ENCODE data around the gene BMP4.
"Not testable (repeated sequence)": the region's sequence is repeated elsewhere in the genome, so short reads cannot be mapped to it uniquely, and the experiment has no call there.

BMP4 gene

DNA sequence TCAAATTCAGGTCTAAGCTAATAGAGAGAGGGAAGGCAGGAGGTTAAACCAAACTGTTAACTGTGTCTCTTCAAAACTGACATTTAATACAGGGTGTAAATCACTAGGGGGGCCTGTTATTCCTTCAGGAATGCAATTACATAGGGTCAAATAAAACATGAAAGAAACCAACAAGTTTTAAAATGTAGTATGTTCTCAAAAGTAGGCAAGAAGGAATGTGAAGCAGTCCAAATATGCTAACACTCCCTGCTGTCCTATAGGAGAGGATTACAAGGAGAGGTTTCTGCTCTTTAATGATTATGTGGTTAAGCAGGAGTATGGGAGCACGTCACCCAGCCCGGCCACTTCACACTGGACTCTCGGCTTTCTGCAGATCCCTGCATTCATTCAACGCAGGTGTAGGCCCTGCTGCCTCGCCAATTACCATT lies 42.5 kb upstream of the BMP4 start:
- DNase-seq, result no peak
- Histone ChIP-seq H3K4me2 (ENCODE audit: low read length) (no peak overlapping the region), H2BK5ac (ENCODE audit: low read length) (no peak overlapping the region), H3K56ac (ENCODE audit: low read length) (no peak overlapping the region), H3K9ac (ENCODE audit: low read length) (no peak overlapping the region), H2BK120ac (ENCODE audit: low read depth, low read length) (no peak overlapping the region), H3K23ac (ENCODE audit: low read length) (no peak overlapping the region), H3K4me1 (ENCODE audit: control insufficient read depth, low read depth, low read length) (no peaks in the 10 kb centered on the region), H2AK5ac (ENCODE audit: low read length) (no peak overlapping the region), H3K79me1 (ENCODE audit: low read length) (no peaks in the 10 kb centered on the region), H3K27ac (ENCODE audit: low read depth, low read length) (no peak overlapping the region), H3K36me3 (ENCODE audit: control insufficient read depth, insufficient read depth, low read length) (no peaks in the 10 kb centered on the region), H3K79me2 (ENCODE audit: control insufficient read depth, insufficient read depth, low read length) (no peaks in the 10 kb centered on the region), H3K18ac (ENCODE audit: low read length) (no peak overlapping the region), H3K27me3 (ENCODE audit: insufficient read depth, low read length, poor library complexity) (no peaks in the 10 kb centered on the region), H3K4ac (ENCODE audit: low read depth, low read length) (no peak overlapping the region), H3K4me3 (ENCODE audit: low read length) (no peak overlapping the region), H2BK15ac (replicated peaks; ENCODE audit: low read depth) (no peak overlapping the region), H4K5ac (ENCODE audit: low read length) (no peak overlapping the region), H4K8ac (ENCODE audit: low read depth, low read length) (no peak overlapping the region)
- no CpG with 5 or more reads among the region's 5 CpGs for WGBS (ENCODE audit: extremely low coverage, insufficient coverage, low lambda C conversion rate)

- Histone ChIP-seq H3K4me2 (ENCODE audit: low read length) (no peak overlapping the region), H4K5ac (ENCODE audit: low read length) (no peak overlapping the region), H3K23ac (ENCODE audit: low read length) (no peak overlapping the region), H3K18ac (ENCODE audit: low read length) (no peak overlapping the region), H3K27me3 (ENCODE audit: insufficient read depth, low read length, poor library complexity) (no peaks in the 10 kb centered on the region), H3K36me3 (ENCODE audit: control insufficient read depth, insufficient read depth, low read length) (no peaks in the 10 kb centered on the region), H3K9ac (ENCODE audit: low read length) (no peak overlapping the region), H3K4ac (ENCODE audit: low read depth, low read length) (no peak overlapping the region), H2BK15ac (replicated peaks; ENCODE audit: low read depth) (no peak overlapping the region), H3K79me2 (ENCODE audit: control insufficient read depth, insufficient read depth, low read length) (no peaks in the 10 kb centered on the region), H2AK5ac (ENCODE audit: low read length) (no peak overlapping the region), H3K79me1 (ENCODE audit: low read length) (no peaks in the 10 kb centered on the region), H2BK5ac (ENCODE audit: low read length) (no peak overlapping the region), H3K27ac (ENCODE audit: low read depth, low read length) (no peak overlapping the region), H2BK120ac (ENCODE audit: low read depth, low read length) (no peak overlapping the region), H4K8ac (ENCODE audit: low read depth, low read length) (no peak overlapping the region), H3K4me1 (ENCODE audit: control insufficient read depth, low read depth, low read length) (no peaks in the 10 kb centered on the region), H3K4me3 (ENCODE audit: low read length) (no peak overlapping the region), H3K56ac (ENCODE audit: low read length) (no peak overlapping the region)
- no peak for DNase-seq
- no CpG with 5 or more reads among the region's 1 CpG for WGBS (ENCODE audit: extremely low coverage, insufficient coverage, low lambda C conversion rate)
Observed at GRCh38 chr14:53996041-53996440, 39.4 kb upstream of the BMP4 start.

GRCh38 chr14:53993920-53994607 lies 37.4 kb upstream of the BMP4 start:
- no peak overlapping the region for H3K4me2 ChIP-seq (ENCODE audit: low read length)
- WGBS (ENCODE audit: extremely low coverage, insufficient coverage, low lambda C conversion rate), result no CpG with 5 or more reads among the region's 6 CpGs
- H4K5ac ChIP-seq (ENCODE audit: low read length), result no peak overlapping the region
- H3K4me3 ChIP-seq (ENCODE audit: low read length), result no peak overlapping the region
- H3K79me1 ChIP-seq (ENCODE audit: low read length), result no peaks in the 10 kb centered on the region
- no peak overlapping the region for H3K18ac ChIP-seq (ENCODE audit: low read length)
- no peak for DNase-seq
- no peak overlapping the region for H3K23ac ChIP-seq (ENCODE audit: low read length)
- H3K4ac ChIP-seq (ENCODE audit: low read depth, low read length), result no peak overlapping the region
- H2AK5ac ChIP-seq (ENCODE audit: low read length), result no peak overlapping the region
- no peaks in the 10 kb centered on the region for H3K4me1 ChIP-seq (ENCODE audit: control insufficient read depth, low read depth, low read length)
- H2BK5ac ChIP-seq (ENCODE audit: low read length), result no peak overlapping the region
- no peak overlapping the region for H2BK120ac ChIP-seq (ENCODE audit: low read depth, low read length)
- no peaks in the 10 kb centered on the region for H3K36me3 ChIP-seq (ENCODE audit: control insufficient read depth, insufficient read depth, low read length)
- no peak overlapping the region for H3K56ac ChIP-seq (ENCODE audit: low read length)
- H4K8ac ChIP-seq (ENCODE audit: low read depth, low read length), result no peak overlapping the region
- H3K27me3 ChIP-seq (ENCODE audit: insufficient read depth, low read length, poor library complexity), result no peaks in the 10 kb centered on the region
- no peaks in the 10 kb centered on the region for H3K79me2 ChIP-seq (ENCODE audit: control insufficient read depth, insufficient read depth, low read length)
- no peak overlapping the region for H2BK15ac ChIP-seq (replicated peaks; ENCODE audit: low read depth)
- no peak overlapping the region for H3K27ac ChIP-seq (ENCODE audit: low read depth, low read length)
- H3K9ac ChIP-seq (ENCODE audit: low read length), result no peak overlapping the region

- H3K4ac ChIP-seq (ENCODE audit: low read depth, low read length), result no peak overlapping the region
- H3K27ac ChIP-seq (ENCODE audit: low read depth, low read length), result no peak overlapping the region
- DNase-seq, result no peak
- no peak overlapping the region for H3K18ac ChIP-seq (ENCODE audit: low read length)
- no peaks in the 10 kb centered on the region for H3K4me1 ChIP-seq (ENCODE audit: control insufficient read depth, low read depth, low read length)
- no peaks in the 10 kb centered on the region for H3K79me1 ChIP-seq (ENCODE audit: low read length)
- no peak overlapping the region for H3K23ac ChIP-seq (ENCODE audit: low read length)
- H3K9ac ChIP-seq (ENCODE audit: low read length), result no peak overlapping the region
- no peak overlapping the region for H4K5ac ChIP-seq (ENCODE audit: low read length)
- no peak overlapping the region for H2BK5ac ChIP-seq (ENCODE audit: low read length)
- no peak overlapping the region for H4K8ac ChIP-seq (ENCODE audit: low read depth, low read length)
- H2BK120ac ChIP-seq (ENCODE audit: low read depth, low read length), result no peak overlapping the region
- no peak overlapping the region for H3K4me2 ChIP-seq (ENCODE audit: low read length)
- no peak overlapping the region for H3K56ac ChIP-seq (ENCODE audit: low read length)
- WGBS (ENCODE audit: extremely low coverage, insufficient coverage, low lambda C conversion rate), result no CpG with 5 or more reads among the region's 2 CpGs
- H3K79me2 ChIP-seq (ENCODE audit: control insufficient read depth, insufficient read depth, low read length), result no peaks in the 10 kb centered on the region
- H2BK15ac ChIP-seq (replicated peaks; ENCODE audit: low read depth), result no peak overlapping the region
- H3K4me3 ChIP-seq (ENCODE audit: low read length), result no peak overlapping the region
- H3K27me3 ChIP-seq (ENCODE audit: insufficient read depth, low read length, poor library complexity), result no peaks in the 10 kb centered on the region
- no peak overlapping the region for H2AK5ac ChIP-seq (ENCODE audit: low read length)
- no peaks in the 10 kb centered on the region for H3K36me3 ChIP-seq (ENCODE audit: control insufficient read depth, insufficient read depth, low read length)
Observed at GRCh38 chr14:53990978-53991377, 34.4 kb upstream of the BMP4 start.

GRCh38 chr14:53986718-53987117 lies 30.1 kb upstream of the BMP4 start:
- H4K5ac ChIP-seq (ENCODE audit: low read length); H3K23ac ChIP-seq (ENCODE audit: low read length); H3K4me1 ChIP-seq (ENCODE audit: control insufficient read depth, low read depth, low read length); H2AK5ac ChIP-seq (ENCODE audit: low read length); H3K4me2 ChIP-seq (ENCODE audit: low read length); H2BK5ac ChIP-seq (ENCODE audit: low read length); H3K4ac ChIP-seq (ENCODE audit: low read depth, low read length); H2BK120ac ChIP-seq (ENCODE audit: low read depth, low read length); H3K4me3 ChIP-seq (ENCODE audit: low read length); H3K27ac ChIP-seq (ENCODE audit: low read depth, low read length); H3K36me3 ChIP-seq (ENCODE audit: control insufficient read depth, insufficient read depth, low read length); H3K27me3 ChIP-seq (ENCODE audit: insufficient read depth, low read length, poor library complexity); H3K56ac ChIP-seq (ENCODE audit: low read length); H3K18ac ChIP-seq (ENCODE audit: low read length); H4K8ac ChIP-seq (ENCODE audit: low read depth, low read length); H3K79me1 ChIP-seq (ENCODE audit: low read length); H3K79me2 ChIP-seq (ENCODE audit: control insufficient read depth, insufficient read depth, low read length); H2BK15ac ChIP-seq (replicated peaks; ENCODE audit: low read depth); DNase-seq; H3K9ac ChIP-seq (ENCODE audit: low read length): not testable (repeated sequence)
- WGBS (ENCODE audit: extremely low coverage, insufficient coverage, low lambda C conversion rate), result no CpG with 5 or more reads among the region's 3 CpGs

DNA sequence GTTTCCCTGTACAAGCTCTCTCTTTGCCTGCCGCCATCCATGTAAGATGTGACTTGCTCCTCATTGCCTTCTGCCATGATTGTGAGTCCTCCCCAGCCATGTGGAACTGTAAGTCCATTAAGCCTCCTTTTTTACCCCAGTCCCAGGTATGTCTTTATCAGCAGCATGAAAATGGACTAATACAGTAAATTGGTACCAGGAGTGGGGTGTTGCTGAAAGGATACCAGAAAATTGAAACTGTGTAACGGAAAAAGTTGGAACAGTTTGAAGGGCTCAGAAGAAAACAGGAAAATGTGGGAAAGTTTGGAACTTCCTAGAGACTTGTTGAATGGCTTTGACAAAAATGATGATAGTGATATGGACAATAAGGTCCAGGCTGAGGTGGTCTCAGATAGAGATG lies 28.3 kb upstream of the BMP4 start:
- DNase-seq; H3K4me3 ChIP-seq (ENCODE audit: low read length); H2AK5ac ChIP-seq (ENCODE audit: low read length); H3K9ac ChIP-seq (ENCODE audit: low read length); H2BK120ac ChIP-seq (ENCODE audit: low read depth, low read length); H3K56ac ChIP-seq (ENCODE audit: low read length); H3K18ac ChIP-seq (ENCODE audit: low read length); H3K27ac ChIP-seq (ENCODE audit: low read depth, low read length); H3K23ac ChIP-seq (ENCODE audit: low read length); H4K8ac ChIP-seq (ENCODE audit: low read depth, low read length); H3K27me3 ChIP-seq (ENCODE audit: insufficient read depth, low read length, poor library complexity); H3K79me2 ChIP-seq (ENCODE audit: control insufficient read depth, insufficient read depth, low read length); H2BK5ac ChIP-seq (ENCODE audit: low read length); H3K36me3 ChIP-seq (ENCODE audit: control insufficient read depth, insufficient read depth, low read length); H4K5ac ChIP-seq (ENCODE audit: low read length); H2BK15ac ChIP-seq (replicated peaks; ENCODE audit: low read depth); H3K4me2 ChIP-seq (ENCODE audit: low read length); H3K79me1 ChIP-seq (ENCODE audit: low read length); H3K4me1 ChIP-seq (ENCODE audit: control insufficient read depth, low read depth, low read length); H3K4ac ChIP-seq (ENCODE audit: low read depth, low read length): not testable (repeated sequence)
- WGBS (ENCODE audit: extremely low coverage, insufficient coverage, low lambda C conversion rate), result no CpG with 5 or more reads among the region's 2 CpGs
